OCI-LY1 (cell line): ENCODE measurements around the gene OVOL3.

Experiments used
- H2AFZ ChIP-seq: fragments of 200-600 bp; sonication (generic), shearing (Covaris generic); 2 replicates; pipeline ENCODE4 v1.6.0; 2014; ENCODE audit warnings: antibody characterized with exemption, mild to moderate bottlenecking, low read length
- H3F3A ChIP-seq: fragments of 200-600 bp; sonication (generic), shearing (Covaris generic); 2 replicates; pipeline ENCODE4 v1.6.0; 2014; ENCODE audit warnings: mild to moderate bottlenecking, antibody characterized with exemption, low read length, moderate library complexity; ENCODE audit not compliant: insufficient read depth
- H3K27ac ChIP-seq: fragments of 200-600 bp; sonication (generic); 2 replicates; pipeline ENCODE4 v1.5.1; 2014; ENCODE audit warnings: low read length, mixed run types, mild to moderate bottlenecking, low read depth; ENCODE audit not compliant: poor library complexity, severe bottlenecking
- H3K27me3 ChIP-seq: fragments of 200-600 bp; sonication (generic); 2 replicates; pipeline ENCODE4 v1.6.0; 2014; ENCODE audit warnings: antibody characterized with exemption, mild to moderate bottlenecking, low read length, moderate library complexity; ENCODE audit not compliant: insufficient read depth
- H3K36me3 ChIP-seq: fragments of 200-600 bp; sonication (generic); 2 replicates; pipeline ENCODE4 v1.6.1; 2014; ENCODE audit warnings: mild to moderate bottlenecking, antibody characterized with exemption, low read length, moderate library complexity, mixed read lengths; ENCODE audit not compliant: insufficient read depth
- H3K4me1 ChIP-seq: fragments of 200-600 bp; sonication (generic); 2 replicates; pipeline ENCODE4 v1.5.1; 2014; ENCODE audit warnings: mild to moderate bottlenecking, low read length, moderate library complexity; ENCODE audit not compliant: insufficient read depth, severe bottlenecking
- H3K4me2 ChIP-seq: fragments of 200-600 bp; sonication (generic), shearing (Covaris generic); 2 replicates; pipeline ENCODE4 v1.6.1; 2014; ENCODE audit warnings: low read length
- H3K4me3 ChIP-seq: fragments of 200-600 bp; sonication (generic); 2 replicates; pipeline ENCODE4 v1.5.1; 2014; ENCODE audit warnings: low read length, low read depth, mild to moderate bottlenecking, mixed read lengths; ENCODE audit not compliant: poor library complexity, severe bottlenecking
- H3K79me2 ChIP-seq: fragments of 200-600 bp; shearing (Covaris generic); 2 replicates; pipeline ENCODE4 v1.6.1; 2016; ENCODE audit warnings: mixed run types, low read length, mixed read lengths; ENCODE audit not compliant: insufficient read depth
- H3K9ac ChIP-seq: fragments of 200-600 bp; sonication (generic), shearing (Covaris generic); 2 replicates; pipeline ENCODE4 v1.6.1; 2014; ENCODE audit warnings: mild to moderate bottlenecking, low read length, mixed read lengths
- H3K9me2 ChIP-seq: fragments of 200-600 bp; sonication (generic), shearing (Covaris generic); 2 replicates; pipeline ENCODE4 v1.6.1; 2014; ENCODE audit warnings: low read depth, mild to moderate bottlenecking, low read length, mixed read lengths
- H3K9me3 ChIP-seq: fragments of 200-600 bp; shearing (Covaris generic); 2 replicates; pipeline ENCODE4 v1.6.1; 2014; ENCODE audit warnings: low read length, mixed read lengths
- H4K20me1 ChIP-seq: fragments of 200-600 bp; sonication (generic), shearing (Covaris generic); 2 replicates; pipeline ENCODE4 v1.6.0; 2016; ENCODE audit warnings: mild to moderate bottlenecking, low read length; ENCODE audit not compliant: insufficient read depth
- CTCF ChIP-seq: fragments of 200-600 bp; sonication (generic), shearing (Covaris generic); IDR thresholded peaks from 2 replicates; pipeline ENCODE4 v1.5.1; 2017; ENCODE audit warnings: mild to moderate bottlenecking, antibody characterized with exemption, low read length, moderate library complexity, mixed read lengths
- EZH2 ChIP-seq: fragments of 200-600 bp; sonication (generic), shearing (Covaris generic); IDR thresholded peaks from 2 replicates; pipeline ENCODE4 v1.8.0; 2017; ENCODE audit warnings: borderline replicate concordance, mixed run types, mild to moderate bottlenecking, antibody characterized with exemption, low read length, moderate library complexity, mixed read lengths

Gene OVOL3

DNA sequence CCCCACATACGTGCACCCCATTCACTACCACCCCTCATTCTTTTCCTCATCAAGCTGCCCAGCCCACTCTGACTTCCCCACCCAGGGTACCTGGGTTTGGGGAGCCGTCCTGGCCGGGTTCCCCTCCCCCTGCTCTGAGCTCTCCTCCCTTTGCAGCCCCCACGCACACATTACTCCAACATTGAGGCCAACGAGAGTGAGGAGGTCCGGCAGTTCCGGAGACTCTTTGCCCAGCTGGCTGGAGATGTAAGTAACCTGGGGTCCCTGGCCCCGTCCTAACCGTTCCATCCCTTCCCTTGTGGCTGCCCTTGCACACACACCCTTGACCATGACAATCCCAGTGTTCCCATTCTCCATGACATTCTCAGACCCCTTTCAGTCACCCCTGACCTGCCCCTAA lies 31.6 kb downstream of the OVOL3 start:
- Histone ChIP-seq H3K4me2 (no peak overlapping the region), H3K4me3 (no peak overlapping the region), H3K79me2 (no peaks in the 10 kb centered on the region), H3K27ac (no peak overlapping the region), H3K36me3 (peaks cover 44% of the 10 kb centered on the region), H3F3A (no peaks in the 10 kb centered on the region), H2AFZ (no peak overlapping the region), H3K9ac (no peak overlapping the region), H3K4me1 (peaks cover 10% of the 10 kb centered on the region), H3K9me3 (no peaks in the 10 kb centered on the region), H4K20me1 (no peaks in the 10 kb centered on the region), H3K27me3 (no peaks in the 10 kb centered on the region), H3K9me2 (no peaks in the 10 kb centered on the region)
- TF ChIP-seq CTCF (no peak), EZH2 (no peak)

DNA sequence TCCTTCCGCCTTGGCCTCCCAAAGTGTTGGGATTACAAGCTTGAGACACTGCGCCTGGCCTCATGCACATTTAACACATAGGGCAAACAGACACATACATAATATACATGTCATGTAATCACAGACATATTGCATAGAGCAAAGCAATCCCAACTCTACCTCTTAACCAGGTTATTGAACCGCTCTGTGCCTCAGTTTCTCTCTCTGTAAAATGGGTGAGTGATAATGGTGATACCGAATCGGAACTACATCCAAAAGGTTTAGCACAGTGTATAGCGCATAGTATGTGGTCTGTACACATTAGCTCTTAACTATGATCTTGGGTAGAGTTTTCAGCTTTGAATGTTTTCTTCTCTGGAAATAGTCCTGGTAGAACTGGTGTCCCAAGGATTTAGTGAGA lies 33.7 kb downstream of the OVOL3 start:
- Histone ChIP-seq H3K4me2 (no peak overlapping the region), H3K27me3 (no peaks in the 10 kb centered on the region), H4K20me1 (no peaks in the 10 kb centered on the region), H3K9me3 (no peaks in the 10 kb centered on the region), H3K9me2 (no peaks in the 10 kb centered on the region), H3F3A (no peaks in the 10 kb centered on the region), H3K4me1 (peaks cover 6% of the 10 kb centered on the region), H2AFZ (no peak overlapping the region), H3K4me3 (no peak overlapping the region), H3K36me3 (peaks cover 59% of the 10 kb centered on the region), H3K27ac (no peak overlapping the region), H3K79me2 (no peaks in the 10 kb centered on the region), H3K9ac (no peak overlapping the region)
- TF ChIP-seq EZH2: no peak
- no peak for TF ChIP-seq CTCF

- no peak overlapping the region for H2AFZ ChIP-seq
- no peaks in the 10 kb centered on the region for H4K20me1 ChIP-seq
- no peak overlapping the region for H3K9ac ChIP-seq
- peaks cover 58% of the 10 kb centered on the region for H3K36me3 ChIP-seq
- H3K27ac ChIP-seq: no peak overlapping the region
- H3K4me1 ChIP-seq: no peaks in the 10 kb centered on the region
- H3K27me3 ChIP-seq: no peaks in the 10 kb centered on the region
- H3K4me3 ChIP-seq: no peak overlapping the region
- no peak for TF ChIP-seq EZH2
- no peak overlapping the region for H3K4me2 ChIP-seq
- no peaks in the 10 kb centered on the region for H3K9me2 ChIP-seq
- H3K9me3 ChIP-seq: no peaks in the 10 kb centered on the region
- no peaks in the 10 kb centered on the region for H3K79me2 ChIP-seq
- no peaks in the 10 kb centered on the region for H3F3A ChIP-seq
Observed at GRCh38 chr19:36149673-36150406, 38.9 kb downstream of the OVOL3 start.

GRCh38 chr19:36150586-36150985 lies 39.6 kb downstream of the OVOL3 start:
- H3K27ac ChIP-seq: no peak overlapping the region
- H3K36me3 ChIP-seq: peaks cover 51% of the 10 kb centered on the region
- no peaks in the 10 kb centered on the region for H3F3A ChIP-seq
- H3K79me2 ChIP-seq: no peaks in the 10 kb centered on the region
- no peaks in the 10 kb centered on the region for H3K27me3 ChIP-seq
- H2AFZ ChIP-seq: no peak overlapping the region
- H4K20me1 ChIP-seq: no peaks in the 10 kb centered on the region
- no peaks in the 10 kb centered on the region for H3K9me2 ChIP-seq
- H3K4me1 ChIP-seq: no peaks in the 10 kb centered on the region
- no peaks in the 10 kb centered on the region for H3K9me3 ChIP-seq
- H3K9ac ChIP-seq: no peak overlapping the region
- H3K4me3 ChIP-seq: no peak overlapping the region
- H3K4me2 ChIP-seq: no peak overlapping the region
- TF ChIP-seq EZH2 (no peak), CTCF (no peak)
